Uterus (tissue), 4 donors: Measurements from ENCODE around the gene CLSTN2. TPM values are rescaled to one million over a fixed set of nuclear protein-coding genes. Genes with fewer than 3 reads are reported as not detected.

Source experiments
- DNase-seq, 2 donors: peaks; one replicate each; pipeline ENCODE4 v3.0.0-alpha.2; 2019 to 2020
- H3K27ac ChIP-seq, 2 donors: fragments of 200-600 bp; sonication (generic); 1 replicate in 1 of 2; 2 replicates in 1 of 2; pipeline ENCODE4 v1.5.1; 2016 to 2018
- H3K27me3 ChIP-seq, 2 donors: fragments of 200-600 bp; sonication (generic); one replicate each; pipeline ENCODE4 v1.5.1; 2018 to 2019; ENCODE audit warnings: control low read depth in 1 of 2
- H3K36me3 ChIP-seq, 2 donors: fragments of 200-600 bp; sonication (generic); one replicate each; pipeline ENCODE4 v1.5.1; 2019; ENCODE audit warnings: control low read depth in 1 of 2
- H3K4me1 ChIP-seq, 2 donors: fragments of 200-600 bp; sonication (generic); one replicate each; pipeline ENCODE4 v1.5.1; 2018 to 2019; ENCODE audit warnings: control low read depth in 1 of 2
- H3K4me3 ChIP-seq, 2 donors: fragments of 200-600 bp; sonication (generic); 1 replicate in 1 of 2; 2 replicates in 1 of 2; pipeline ENCODE4 v1.5.1; 2018 to 2019; ENCODE audit warnings: mild to moderate bottlenecking in 1 of 2
- H3K9me3 ChIP-seq, 2 donors: fragments of 200-600 bp; sonication (generic); one replicate each; pipeline ENCODE4 v1.5.1; 2019; ENCODE audit warnings: control low read depth in 1 of 2
- POLR2A ChIP-seq, 2 donors: fragments of 450-650 bp; IDR thresholded peaks; one replicate each; pipeline ENCODE4 v1.6.1; 2016; ENCODE audit warnings: antibody characterized with exemption in 2 of 2, mild to moderate bottlenecking in 1 of 2, moderate library complexity in 1 of 2
- intact Hi-C: fragments of 100-400 bp; cut with DNase I; formaldehyde crosslinking; loops from one replicate; pipeline ENCODE4 v1.15.1; 2023; ENCODE audit warnings: low total_unique reads
- total RNA-seq, 4 donors: library from RNA; depleted of rRNA in 3 of 4; stranded (reverse); fragments of >200 nt in 3 of 4; gene quantifications; one replicate each; pipeline versions ENCODE4 v1.1.0 to v1.2.4, GENCODE V29; 2014 to 2023
- TF ChIP-seq, protein P1 (sequence below), 4 experiments: fragments of 200-600 bp in 2 of 4; fragments of 450-650 bp in 2 of 4; sonication (generic) in 2 of 4; IDR thresholded peaks; one replicate each; pipeline ENCODE4 v1.5.1; 2016 to 2019; ENCODE audit warnings: antibody characterized with exemption in 4 of 4, mild to moderate bottlenecking in 2 of 4, moderate library complexity in 1 of 4
- donor health status: DM: yes; HTN: yes; CAD: no.

Gene CLSTN2
- total RNA-seq, 4 donors from 2014 or later: 4.7 to 32.2 (median 19.2) TPM

DNA sequence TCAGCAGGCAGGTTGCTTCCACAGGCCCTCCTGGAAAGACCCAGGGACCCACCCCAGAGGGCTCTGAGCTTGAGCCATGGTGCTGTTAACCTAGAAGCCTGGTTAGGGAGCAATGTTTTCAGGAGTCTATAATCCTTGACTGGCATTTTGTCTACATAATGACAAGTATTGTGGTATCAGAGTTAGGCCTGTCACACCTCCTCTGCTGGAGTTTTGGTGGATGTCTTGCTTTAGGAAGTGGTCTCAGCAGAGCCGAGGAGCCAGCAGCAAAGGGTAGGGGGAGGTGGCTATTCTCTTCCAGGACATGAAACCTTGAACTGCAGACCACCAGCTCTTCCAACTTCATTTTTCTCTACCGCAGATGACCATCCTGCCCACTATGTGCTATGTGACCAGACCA is 76.1 kb downstream of the CLSTN2 start:
- Histone ChIP-seq H3K27ac (no peak overlapping the region), H3K36me3 (no peaks in the 10 kb centered on the region), H3K4me3 (no peak overlapping the region), H3K9me3 (no peaks in the 10 kb centered on the region), H3K27me3 (no peaks in the 10 kb centered on the region), H3K4me1 (no peaks in the 10 kb centered on the region)
- no peak for DNase-seq
- TF ChIP-seq, protein P1, sequence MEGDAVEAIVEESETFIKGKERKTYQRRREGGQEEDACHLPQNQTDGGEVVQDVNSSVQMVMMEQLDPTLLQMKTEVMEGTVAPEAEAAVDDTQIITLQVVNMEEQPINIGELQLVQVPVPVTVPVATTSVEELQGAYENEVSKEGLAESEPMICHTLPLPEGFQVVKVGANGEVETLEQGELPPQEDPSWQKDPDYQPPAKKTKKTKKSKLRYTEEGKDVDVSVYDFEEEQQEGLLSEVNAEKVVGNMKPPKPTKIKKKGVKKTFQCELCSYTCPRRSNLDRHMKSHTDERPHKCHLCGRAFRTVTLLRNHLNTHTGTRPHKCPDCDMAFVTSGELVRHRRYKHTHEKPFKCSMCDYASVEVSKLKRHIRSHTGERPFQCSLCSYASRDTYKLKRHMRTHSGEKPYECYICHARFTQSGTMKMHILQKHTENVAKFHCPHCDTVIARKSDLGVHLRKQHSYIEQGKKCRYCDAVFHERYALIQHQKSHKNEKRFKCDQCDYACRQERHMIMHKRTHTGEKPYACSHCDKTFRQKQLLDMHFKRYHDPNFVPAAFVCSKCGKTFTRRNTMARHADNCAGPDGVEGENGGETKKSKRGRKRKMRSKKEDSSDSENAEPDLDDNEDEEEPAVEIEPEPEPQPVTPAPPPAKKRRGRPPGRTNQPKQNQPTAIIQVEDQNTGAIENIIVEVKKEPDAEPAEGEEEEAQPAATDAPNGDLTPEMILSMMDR (IDR thresholded peaks at IDR 0.05): no peak
- TF ChIP-seq POLR2A (IDR thresholded peaks at IDR 0.05): no peak
- intact Hi-C loops: no loop called here

- no peaks in the 10 kb centered on the region for H3K27me3 ChIP-seq
- no peak overlapping the region for H3K27ac ChIP-seq
- DNase-seq: no peak
- intact Hi-C loops: no loop called here
- H3K4me3 ChIP-seq: no peak overlapping the region
- H3K36me3 ChIP-seq: no peaks in the 10 kb centered on the region
- no peaks in the 10 kb centered on the region for H3K4me1 ChIP-seq
- no peaks in the 10 kb centered on the region for H3K9me3 ChIP-seq
- TF ChIP-seq, protein P1 (IDR thresholded peaks at IDR 0.05): no peak
- TF ChIP-seq POLR2A (IDR thresholded peaks at IDR 0.05): no peak
Measured at GRCh38 chr3:140011611-140012277, 76.8 kb downstream of the CLSTN2 start.

GRCh38 chr3:140013220-140013619 is 78.2 kb downstream of the CLSTN2 start:
- intact Hi-C loops: no loop called here
- H3K4me3 ChIP-seq: no peak overlapping the region
- no peaks in the 10 kb centered on the region for H3K9me3 ChIP-seq
- TF ChIP-seq, protein P1 (IDR thresholded peaks at IDR 0.05): no peak
- no peak for TF ChIP-seq POLR2A (IDR thresholded peaks at IDR 0.05)
- no peaks in the 10 kb centered on the region for H3K36me3 ChIP-seq
- no peaks in the 10 kb centered on the region for H3K4me1 ChIP-seq
- DNase-seq: no peak
- H3K27ac ChIP-seq: no peak overlapping the region
- no peaks in the 10 kb centered on the region for H3K27me3 ChIP-seq

- Histone ChIP-seq H3K27ac (no peak overlapping the region), H3K4me1 (no peaks in the 10 kb centered on the region), H3K4me3 (no peak overlapping the region), H3K27me3 (no peaks in the 10 kb centered on the region), H3K9me3 (no peaks in the 10 kb centered on the region), H3K36me3 (no peaks in the 10 kb centered on the region)
- intact Hi-C loops: no loop called here
- TF ChIP-seq POLR2A (IDR thresholded peaks at IDR 0.05): no peak
- TF ChIP-seq, protein P1 (IDR thresholded peaks at IDR 0.05): no peak
- no peak for DNase-seq
Measured at GRCh38 chr3:140014831-140015495, 80.0 kb downstream of the CLSTN2 start.

DNA sequence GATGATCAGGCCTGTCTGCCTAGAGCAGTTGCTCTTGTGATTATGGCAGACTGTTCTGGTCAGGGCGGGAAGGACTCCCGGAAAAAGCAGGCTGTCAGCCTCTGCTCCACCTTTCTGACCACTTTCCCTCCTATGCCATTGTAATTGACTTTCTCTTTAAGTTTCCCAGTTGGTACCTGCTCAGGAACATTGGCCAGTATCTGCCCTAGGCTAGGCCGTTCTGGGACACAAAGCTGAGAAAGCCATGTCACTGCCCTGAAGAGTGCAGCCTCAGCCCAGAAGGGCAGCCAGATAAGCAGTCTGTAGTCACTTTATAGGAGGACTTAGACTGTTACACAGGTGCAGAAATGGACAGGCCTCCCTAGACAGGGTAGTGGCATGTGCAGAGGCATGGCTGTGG is 80.8 kb downstream of the CLSTN2 start:
- Histone ChIP-seq H3K36me3 (no peaks in the 10 kb centered on the region), H3K4me1 (no peaks in the 10 kb centered on the region), H3K9me3 (no peaks in the 10 kb centered on the region), H3K4me3 (no peak overlapping the region), H3K27me3 (no peaks in the 10 kb centered on the region), H3K27ac (no peak overlapping the region)
- intact Hi-C loops: no loop called here
- TF ChIP-seq, protein P1 (IDR thresholded peaks at IDR 0.05): no peak
- no peak for TF ChIP-seq POLR2A (IDR thresholded peaks at IDR 0.05)
- no peak for DNase-seq
